GM12864 (cell line): Measurements from ENCODE around the gene THBS2.
"Not testable (repeated sequence)": the region's sequence is repeated elsewhere in the genome, so short reads cannot be mapped to it uniquely, and the experiment has no call there.

ENCODE experiments used
- DNase-seq: peaks from one replicate; pipeline ENCODE4 v3.0.0-alpha.2; 2011; ENCODE audit warnings: low read depth
- H3K4me3 ChIP-seq: 2 replicates; pipeline ENCODE4 v1.5.1; 2011; ENCODE audit warnings: mild to moderate bottlenecking, low read depth, low read length, control low read depth
- TF ChIP-seq, protein P1 (sequence below): IDR thresholded peaks from 2 replicates; pipeline ENCODE4 v1.5.1; 2011; ENCODE audit warnings: low read depth, mild to moderate bottlenecking, moderate library complexity, low read length, control low read depth, inconsistent platforms; ENCODE audit errors: missing control alignments

Gene THBS2

DNA sequence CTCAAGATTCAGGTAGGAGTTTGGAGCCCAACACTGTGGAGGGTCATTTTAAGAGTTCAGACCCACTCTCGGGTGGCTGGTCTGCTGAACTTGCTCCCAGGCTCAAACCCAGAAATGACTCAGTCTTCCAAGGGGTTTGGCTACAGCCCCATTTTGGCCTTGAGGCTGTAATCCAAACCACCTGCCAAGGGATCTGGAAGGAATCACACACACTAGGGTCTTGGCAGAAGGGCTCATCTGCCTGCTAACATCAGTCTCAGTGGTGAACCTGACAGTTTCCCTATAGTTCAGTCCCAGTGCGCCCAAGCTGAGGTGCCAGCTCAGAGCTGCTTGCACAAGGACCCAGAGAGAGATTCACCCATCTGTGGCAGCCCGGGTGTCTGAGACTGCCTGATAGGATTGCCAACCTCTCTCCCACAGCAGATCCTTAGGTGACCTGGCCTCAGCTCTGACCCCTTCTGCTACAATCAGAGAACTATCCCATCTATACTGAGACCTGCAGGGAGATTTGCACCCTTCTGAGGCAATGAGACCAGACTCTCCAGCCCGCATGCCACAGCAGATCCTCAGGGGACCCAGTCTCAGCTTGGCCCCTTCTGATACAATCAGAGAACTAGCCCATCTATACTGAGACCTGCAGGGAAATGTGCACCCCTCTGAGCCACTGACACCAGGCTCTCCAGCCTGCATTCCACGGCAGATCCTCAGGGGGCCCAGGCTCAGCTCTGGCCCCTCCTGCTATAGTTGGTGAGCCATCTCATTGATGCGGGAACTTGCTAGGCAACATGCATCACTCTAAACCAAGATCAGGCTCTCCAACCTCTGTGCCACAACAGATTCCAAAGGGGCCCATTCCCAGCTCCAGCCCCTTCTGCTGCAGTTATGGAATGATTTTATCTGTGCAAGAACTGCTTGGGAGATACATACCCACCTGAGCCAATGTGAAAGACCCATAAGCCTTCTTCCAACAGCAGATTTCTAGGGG, 48.2 kb downstream of the THBS2 start:
- TF ChIP-seq, protein P1, sequence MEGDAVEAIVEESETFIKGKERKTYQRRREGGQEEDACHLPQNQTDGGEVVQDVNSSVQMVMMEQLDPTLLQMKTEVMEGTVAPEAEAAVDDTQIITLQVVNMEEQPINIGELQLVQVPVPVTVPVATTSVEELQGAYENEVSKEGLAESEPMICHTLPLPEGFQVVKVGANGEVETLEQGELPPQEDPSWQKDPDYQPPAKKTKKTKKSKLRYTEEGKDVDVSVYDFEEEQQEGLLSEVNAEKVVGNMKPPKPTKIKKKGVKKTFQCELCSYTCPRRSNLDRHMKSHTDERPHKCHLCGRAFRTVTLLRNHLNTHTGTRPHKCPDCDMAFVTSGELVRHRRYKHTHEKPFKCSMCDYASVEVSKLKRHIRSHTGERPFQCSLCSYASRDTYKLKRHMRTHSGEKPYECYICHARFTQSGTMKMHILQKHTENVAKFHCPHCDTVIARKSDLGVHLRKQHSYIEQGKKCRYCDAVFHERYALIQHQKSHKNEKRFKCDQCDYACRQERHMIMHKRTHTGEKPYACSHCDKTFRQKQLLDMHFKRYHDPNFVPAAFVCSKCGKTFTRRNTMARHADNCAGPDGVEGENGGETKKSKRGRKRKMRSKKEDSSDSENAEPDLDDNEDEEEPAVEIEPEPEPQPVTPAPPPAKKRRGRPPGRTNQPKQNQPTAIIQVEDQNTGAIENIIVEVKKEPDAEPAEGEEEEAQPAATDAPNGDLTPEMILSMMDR: no peak
- no peak for DNase-seq
- H3K4me3 ChIP-seq: no peak overlapping the region

DNA sequence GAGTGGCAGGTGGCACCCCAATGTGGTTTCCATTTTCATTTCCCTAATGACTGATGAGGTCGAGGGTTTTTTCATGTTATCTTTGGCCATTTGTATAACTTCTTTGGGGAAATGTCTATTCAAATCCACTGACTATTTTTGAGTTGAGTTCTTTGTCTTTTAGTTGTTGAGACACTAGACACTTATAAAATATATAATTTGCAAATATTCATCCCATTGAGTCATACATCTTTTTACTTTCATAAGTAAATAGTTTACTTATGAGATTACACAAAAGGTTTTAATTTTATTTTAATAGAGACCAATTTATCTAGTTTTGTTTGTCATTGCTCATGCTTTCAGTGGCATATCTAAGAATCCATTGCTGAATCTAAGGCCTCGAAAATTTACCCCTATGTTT, 49.5 kb downstream of the THBS2 start:
- TF ChIP-seq, protein P1: no peak
- H3K4me3 ChIP-seq: no peak overlapping the region
- no peak for DNase-seq

DNA sequence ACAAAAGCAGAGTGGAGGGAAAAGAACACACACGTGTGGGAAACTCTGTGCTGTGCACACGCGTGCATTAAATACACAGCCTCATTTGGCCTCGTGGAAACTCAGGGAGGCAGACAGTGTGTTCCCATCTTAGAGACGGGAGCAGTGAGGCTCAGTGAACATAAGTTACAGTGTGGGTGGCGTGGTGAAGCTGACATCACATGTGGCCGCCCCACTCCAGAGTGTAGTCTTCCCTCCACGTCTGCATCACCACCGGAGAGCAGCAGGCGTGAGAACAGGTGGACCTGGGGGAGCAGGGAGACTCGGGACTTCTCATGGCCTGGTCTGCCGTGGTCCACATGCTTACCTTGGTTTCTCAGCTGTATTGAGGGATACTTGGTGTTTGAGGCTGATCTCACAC, 51.7 kb downstream of the THBS2 start:
- DNase-seq: no peak
- TF ChIP-seq, protein P1: no peak
- H3K4me3 ChIP-seq: no peak overlapping the region

DNA sequence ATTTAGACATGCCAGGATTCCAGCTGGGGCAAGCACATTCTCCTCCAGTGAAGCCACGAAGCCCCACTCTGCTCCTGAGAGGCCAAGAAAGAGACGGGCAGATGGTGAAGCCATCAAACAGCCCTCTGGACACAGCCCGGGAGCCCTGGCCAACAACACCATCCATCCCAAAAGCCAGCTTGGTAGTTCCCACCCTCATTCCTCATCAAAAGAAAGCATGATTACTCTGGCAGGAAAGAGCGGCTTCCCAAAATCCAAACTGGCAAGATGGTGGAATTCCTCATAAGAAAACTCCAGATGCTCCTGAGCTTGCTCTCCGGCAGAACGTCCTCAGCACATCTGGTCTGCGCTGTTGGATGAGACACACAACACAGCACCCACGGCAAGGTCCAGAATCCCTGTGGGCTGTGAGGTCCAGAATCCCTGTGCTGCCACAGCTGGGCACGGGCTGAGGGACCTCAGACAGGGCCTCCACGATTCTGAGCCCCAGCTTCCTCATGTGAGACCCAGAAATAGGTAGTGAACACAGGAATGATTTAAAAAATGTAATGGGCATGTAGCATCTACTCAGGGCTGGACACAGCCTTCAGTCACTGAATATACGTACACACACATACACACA, 52.6 kb downstream of the THBS2 start:
- no peak for DNase-seq
- TF ChIP-seq, protein P1: no peak

DNA sequence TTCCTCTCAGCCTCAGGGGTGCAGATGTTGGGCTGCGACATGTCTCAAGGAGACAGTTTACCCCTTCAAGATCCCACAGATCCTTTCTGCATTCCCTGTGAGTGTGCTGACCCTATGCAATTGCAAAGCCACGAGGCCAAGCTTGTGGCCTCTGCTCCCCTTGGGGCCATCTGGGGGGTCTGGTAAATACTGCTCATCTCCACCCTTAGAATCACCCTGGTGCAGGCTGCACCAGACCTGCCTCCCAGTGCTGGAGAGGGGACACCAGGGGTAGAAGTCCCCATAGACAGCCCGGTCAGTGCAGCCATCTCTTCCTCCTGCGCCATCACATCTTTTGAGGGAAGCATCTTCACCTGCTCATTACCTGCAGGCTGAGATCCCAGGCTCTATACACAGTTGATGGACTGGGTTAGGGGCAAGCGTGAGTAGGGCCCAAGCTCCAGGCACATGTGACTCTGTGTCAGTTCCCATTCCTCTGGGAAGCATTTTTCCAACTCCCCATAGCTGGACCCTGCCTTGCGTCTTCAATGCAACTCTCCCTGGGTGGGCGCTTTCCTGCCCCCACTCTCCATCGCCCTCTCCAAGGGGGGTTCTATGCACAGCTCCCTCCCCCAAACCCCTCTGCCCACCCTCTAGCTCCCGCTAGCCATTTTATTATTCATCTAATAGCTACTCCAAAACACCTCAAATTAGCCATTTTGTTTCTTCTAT, 53.9 kb downstream of the THBS2 start:
- H3K4me3 ChIP-seq: no peak overlapping the region
- DNase-seq: no peak
- TF ChIP-seq, protein P1: no peak

More for the DNA sequence above, 52.6 kb downstream of the THBS2 start:
- no peak overlapping the region for H3K4me3 ChIP-seq

DNA sequence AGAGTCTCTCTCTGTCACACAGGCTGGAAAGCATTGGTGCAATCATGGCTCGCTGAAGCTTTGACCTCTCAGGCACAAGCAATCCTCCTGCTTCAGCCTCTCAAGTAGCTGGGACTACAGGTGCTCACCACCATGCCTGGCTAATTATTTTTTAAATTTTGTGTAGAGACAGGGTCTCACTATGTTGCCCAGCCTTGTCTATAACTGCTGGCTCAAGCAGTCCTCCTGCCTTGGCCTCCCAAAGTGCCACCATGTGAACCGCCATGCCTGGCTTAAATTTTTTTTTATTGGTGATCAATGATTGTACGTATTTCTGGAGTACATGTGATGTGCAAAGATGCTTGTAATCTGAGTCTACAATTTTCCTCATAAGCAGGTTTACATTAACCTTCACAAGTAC, 54.8 kb downstream of the THBS2 start:
- TF ChIP-seq, protein P1: no peak
- DNase-seq: no peak
- H3K4me3 ChIP-seq: no peak overlapping the region

DNA sequence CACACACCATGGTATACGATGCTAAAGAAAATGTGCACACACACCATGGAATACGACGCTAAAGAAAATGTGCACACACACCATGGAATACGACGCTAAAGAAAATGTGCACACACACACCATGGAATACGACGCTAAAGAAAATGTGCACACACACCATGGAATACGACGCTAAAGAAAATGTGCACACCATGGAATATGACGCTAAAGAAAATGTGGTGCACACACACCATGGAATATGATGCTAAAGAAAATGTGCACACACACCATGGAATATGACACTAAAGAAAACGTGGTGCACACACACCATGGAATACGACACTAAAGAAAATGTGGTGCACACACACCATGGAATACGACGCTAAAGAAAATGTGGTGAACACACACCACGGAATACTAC, 55.7 kb downstream of the THBS2 start:
- DNase-seq, H3K4me3 ChIP-seq: not testable (repeated sequence)

DNA sequence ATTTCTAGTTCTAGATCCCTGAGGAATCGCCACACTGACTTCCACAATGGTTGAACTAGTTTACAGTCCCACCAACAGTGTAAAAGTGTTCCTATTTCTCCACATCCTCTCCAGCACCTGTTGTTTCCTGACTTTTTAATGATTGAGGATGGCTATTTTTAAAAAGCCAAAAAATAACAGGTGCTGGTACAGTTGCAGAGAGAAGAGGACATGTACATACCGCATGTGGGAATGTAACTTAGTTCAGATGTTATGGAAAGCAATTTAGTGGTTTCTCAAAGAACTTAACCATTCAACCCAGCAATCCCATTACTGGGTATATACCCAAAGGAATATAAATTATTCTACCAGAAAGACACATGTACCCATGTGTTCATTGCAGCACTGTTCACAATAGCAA, 57.4 kb downstream of the THBS2 start:
- not testable (repeated sequence) for DNase-seq, H3K4me3 ChIP-seq
